Activated effector memory CD4-positive, alpha-beta T cell treated with Interleukin-2 at 50 U/mL for 16 hours (primary cell): Measurements from ENCODE around the gene VPS13A.

Experiments
- DNase-seq: peaks from one replicate; pipeline ENCODE4 v3.0.0-alpha.2; 2020

VPS13A gene

DNA sequence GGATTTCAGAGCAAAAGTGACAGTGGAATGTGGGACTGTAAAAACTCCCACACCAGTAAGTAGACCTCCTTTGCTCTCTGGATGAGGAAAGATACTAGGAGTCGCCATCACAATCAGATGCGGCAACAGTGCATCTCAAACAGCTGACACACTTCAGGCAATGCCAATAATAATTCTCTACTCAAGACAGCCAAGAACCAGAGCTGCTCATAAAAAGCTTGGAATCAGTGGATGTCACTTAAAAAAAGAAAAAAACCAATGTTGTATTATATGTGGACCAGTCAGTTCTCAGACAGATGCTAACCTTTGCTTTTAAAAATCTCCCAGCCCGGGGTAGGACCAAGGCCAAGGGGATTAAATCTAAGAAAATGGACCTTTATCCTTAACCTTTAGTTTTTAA is 285.8 kb downstream of the VPS13A start:
- DNase-seq, result no peak

DNA sequence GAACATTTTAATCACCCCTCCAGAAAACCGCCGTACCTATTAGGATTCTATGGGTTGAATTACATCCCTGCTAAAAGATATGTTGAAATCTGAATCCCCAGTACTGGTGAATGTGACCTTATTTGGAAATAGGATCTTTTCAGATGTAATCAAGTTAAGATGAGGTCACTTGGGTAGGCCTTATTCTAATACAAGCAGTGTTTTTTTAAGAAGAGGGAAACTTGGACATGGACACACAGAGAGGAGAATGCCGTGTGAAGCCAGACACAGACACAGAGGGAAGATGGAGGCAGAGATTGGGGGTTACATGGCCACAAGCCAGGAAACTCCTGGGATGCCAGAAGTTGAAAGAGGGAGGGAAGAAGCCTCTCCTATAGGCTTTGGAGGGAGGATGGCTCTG is 287.3 kb downstream of the VPS13A start:
- DNase-seq, result no peak

DNA sequence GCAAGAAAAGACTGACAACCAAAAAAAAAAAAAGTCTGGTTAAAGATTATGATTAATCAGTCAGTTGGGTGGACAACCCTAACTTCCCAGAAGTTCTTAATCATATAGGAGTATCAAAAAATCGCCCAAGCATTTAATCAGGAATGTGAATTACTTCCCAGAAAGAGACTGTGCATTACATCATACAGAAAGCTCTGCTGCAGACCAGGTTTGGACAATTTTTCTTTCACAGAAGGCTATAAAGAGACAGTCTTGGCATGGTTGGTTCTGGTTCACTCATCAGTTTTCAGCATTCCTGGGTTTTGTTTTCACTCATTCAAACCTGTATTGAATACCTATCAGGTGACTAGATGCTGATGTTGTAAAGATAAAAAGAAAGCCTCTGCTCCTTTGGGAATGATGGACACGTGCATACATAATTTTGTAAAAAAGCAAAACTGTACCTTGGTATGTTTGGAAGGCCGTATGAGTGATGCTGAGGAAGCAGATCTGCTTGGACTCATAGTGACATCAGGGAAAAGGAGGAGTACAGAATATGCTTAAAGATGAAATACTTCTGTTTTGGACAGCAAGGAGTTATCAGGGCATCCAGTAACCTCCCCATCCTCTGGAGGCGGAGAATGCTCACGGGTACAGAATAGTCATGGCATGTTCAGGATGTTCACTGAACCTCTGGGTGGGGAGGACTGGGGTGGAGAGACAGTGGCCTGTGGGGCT is 292.3 kb downstream of the VPS13A start:
- no peak for DNase-seq
